ENCODE results near the gene TFDP2.

GRCh38 chr3:142029052-142029642, 120.2 kb downstream of the TFDP2 start:
- TF ChIP-seq CTCF (conservative IDR thresholded peaks at IDR 0.05; ENCODE audit: low read length) (no peak), EZH2phosphoT487 (IDR thresholded peaks at IDR 0.05; ENCODE audit: borderline replicate concordance) (no peak)

Measured in Loucy (cell line).